SK-N-SH (cell line): ENCODE measurements around the gene FBXW9. TPM values are rescaled to one million over a fixed set of nuclear protein-coding genes. Genes with fewer than 3 reads are reported as not detected.

Experiments
- CTCF ChIA-PET: fragments of 300-600, 350-600 bp; formaldehyde crosslinking; extraction: SDS; loops from one replicate; lab custom pipeline; 2021; lab: Yijun Ruan, JAX
- POLR2A ChIA-PET: fragments of 350-600 bp; sonication (Branson Sonifier 250); formaldehyde crosslinking; extraction: SDS; loops from one replicate; lab custom pipeline; 2020; ENCODE audit warnings: antibody characterized with exemption, inconsistent platforms; lab: Yijun Ruan, JAX
- DNase-seq: peaks from one replicate; pipeline ENCODE4 v3.0.0; 2012
- H2AFZ ChIP-seq: fragments of 200-600 bp; sonication (generic); 2 replicates; pipeline ENCODE4 v1.8.1; 2016; ENCODE audit warnings: antibody characterized with exemption, mild to moderate bottlenecking, low read depth
- H3F3A ChIP-seq: fragments of 200-600 bp; sonication (generic); replicated peaks from 2 replicates; pipeline ENCODE3; 2016; ENCODE audit warnings: antibody characterized with exemption, mild to moderate bottlenecking; ENCODE audit not compliant: insufficient read depth
- H3K27ac ChIP-seq, 2 experiments: fragments of 200-500 bp in 1 of 2; fragments of 200-600 bp in 1 of 2; sonication (Bioruptor generic) in 1 of 2; sonication (generic), shearing (Covaris generic) in 1 of 2; 2 replicates each; pipeline versions ENCODE4 v1.5.1 to v1.6.1; 2014 to 2016; ENCODE audit warnings: low read depth in 2 of 2, inconsistent platforms in 1 of 2, low read length in 1 of 2, mild to moderate bottlenecking in 1 of 2, mixed read lengths in 1 of 2
- H3K27me3 ChIP-seq: fragments of 200-600 bp; sonication (generic), shearing (Covaris generic); 2 replicates; pipeline ENCODE4 v1.6.1; 2016; ENCODE audit warnings: mixed run types; ENCODE audit not compliant: insufficient read depth
- H3K36me3 ChIP-seq, 2 experiments: fragments of 200-500 bp in 1 of 2; fragments of 200-600 bp in 1 of 2; sonication (Bioruptor generic) in 1 of 2; sonication (generic) in 1 of 2; replicated peaks in 1 of 2; 2 replicates each; pipeline versions ENCODE3 to v1.5.1; 2014 to 2016; ENCODE audit warnings: low read length in 1 of 2, mild to moderate bottlenecking in 1 of 2; ENCODE audit not compliant: insufficient read depth in 2 of 2, control insufficient read depth in 1 of 2
- H3K4me1 ChIP-seq, 2 experiments: fragments of 200-500 bp in 1 of 2; fragments of 200-600 bp in 1 of 2; sonication (Bioruptor generic) in 1 of 2; sonication (generic), shearing (Covaris generic) in 1 of 2; 2 replicates each; pipeline versions ENCODE4 v1.5.1 to v1.6.1; 2014 to 2016; ENCODE audit warnings: low read depth in 1 of 2, low read length in 1 of 2, mixed run types in 1 of 2; ENCODE audit not compliant: insufficient read depth in 2 of 2, control insufficient read depth in 1 of 2
- H3K4me2 ChIP-seq: fragments of 200-600 bp; sonication (generic), shearing (Covaris generic); 2 replicates; pipeline ENCODE4 v1.6.1; 2017; ENCODE audit warnings: mixed run types
- H3K4me3 ChIP-seq, 2 experiments: fragments of 200-500 bp in 1 of 2; fragments of 200-600 bp in 1 of 2; sonication (Bioruptor generic) in 1 of 2; sonication (generic), shearing (Covaris generic) in 1 of 2; 2 replicates each; pipeline versions ENCODE4 v1.5.1 to v1.8.1; 2014 to 2016; ENCODE audit warnings: low read depth in 2 of 2, inconsistent platforms in 1 of 2, low read length in 1 of 2, mild to moderate bottlenecking in 1 of 2, mixed read lengths in 1 of 2, moderate library complexity in 1 of 2
- H3K79me2 ChIP-seq: fragments of 200-600 bp; sonication (generic); 2 replicates; pipeline ENCODE4 v1.8.1; 2017; ENCODE audit warnings: mild to moderate bottlenecking; ENCODE audit not compliant: insufficient read depth
- H3K9ac ChIP-seq: fragments of 200-600 bp; sonication (generic); 2 replicates; pipeline ENCODE4 v1.6.1; 2017; ENCODE audit warnings: mixed run types
- H3K9me2 ChIP-seq: fragments of 200-600 bp; sonication (generic); 2 replicates; pipeline ENCODE4 v1.6.1; 2017; ENCODE audit warnings: mixed run types
- H3K9me3 ChIP-seq: fragments of 200-600 bp; sonication (generic); 2 replicates; pipeline ENCODE4 v1.6.1; 2017; ENCODE audit warnings: mixed run types, mild to moderate bottlenecking, moderate library complexity
- H4K20me1 ChIP-seq: fragments of 200-600 bp; sonication (generic); 2 replicates; pipeline ENCODE4 v1.6.1; 2017; ENCODE audit warnings: mild to moderate bottlenecking, mixed run types; ENCODE audit not compliant: insufficient read depth
- CHD2 ChIP-seq: fragments of 150-350 bp; IDR thresholded peaks from 2 replicates; pipeline ENCODE4 v1.6.1; 2018; ENCODE audit warnings: low read length; ENCODE audit not compliant: partially characterized antibody
- EP300 ChIP-seq, 2 experiments: IDR thresholded peaks; 2 replicates each; pipeline versions ENCODE4 v1.4.0 to v1.6.1; 2012; ENCODE audit warnings: borderline replicate concordance in 1 of 2, low read depth in 1 of 2, low read length in 1 of 2
- EZH2phosphoT487 ChIP-seq: fragments of 200-600 bp; sonication (generic); IDR thresholded peaks from 2 replicates; pipeline ENCODE4 v1.6.1; 2017; ENCODE audit warnings: low read depth, mixed run types, mild to moderate bottlenecking, antibody characterized with exemption, moderate library complexity, borderline replicate concordance
- FOXJ3 ChIP-seq: sonication (generic); formaldehyde crosslinking; IDR thresholded peaks from 2 replicates; pipeline ENCODE4 v1.5.1; 2020; ENCODE audit warnings: mild to moderate bottlenecking, missing genetic modification reagents
- GATA2 ChIP-seq: sonication (generic); formaldehyde crosslinking; IDR thresholded peaks from 2 replicates; pipeline ENCODE4 v1.5.0; 2020; ENCODE audit warnings: mild to moderate bottlenecking, missing genetic modification reagents
- MEF2A ChIP-seq: IDR thresholded peaks from 2 replicates; pipeline ENCODE4 v1.4.0; 2012; ENCODE audit warnings: low read depth, borderline replicate concordance
- MXI1 ChIP-seq: IDR thresholded peaks from 2 replicates; pipeline ENCODE4 v1.6.1; 2012; ENCODE audit warnings: mild to moderate bottlenecking, low read depth, low read length, improper control_type of control experiment
- POLR2AphosphoS5 ChIP-seq: IDR thresholded peaks from 2 replicates; pipeline ENCODE4 v1.6.1; 2012; ENCODE audit warnings: low read depth, low read length
- RAD21 ChIP-seq: IDR thresholded peaks from 2 replicates; pipeline ENCODE4 v1.6.1; 2012; ENCODE audit warnings: mild to moderate bottlenecking, low read length
- RXRA ChIP-seq: IDR thresholded peaks from 2 replicates; pipeline ENCODE4 v1.4.0; 2012; ENCODE audit warnings: low read depth, mild to moderate bottlenecking, borderline replicate concordance
- SMC3 ChIP-seq: IDR thresholded peaks from 2 replicates; pipeline ENCODE4 v1.6.1; 2012; ENCODE audit warnings: low read depth, low read length, improper control_type of control experiment
- TEAD4 ChIP-seq: IDR thresholded peaks from 2 replicates; pipeline ENCODE4 v1.4.0; 2012; ENCODE audit warnings: mild to moderate bottlenecking, borderline replicate concordance; ENCODE audit not compliant: insufficient read depth
- YY1 ChIP-seq: IDR thresholded peaks from 2 replicates; pipeline ENCODE4 v1.4.0; 2012; ENCODE audit warnings: low read depth, mild to moderate bottlenecking
- WGBS: methylation state at CpG from one replicate; pipeline ENCODE4 v1.1.6; 2017; ENCODE audit warnings: low lambda C conversion rate; 5-methylcytosine and 5-hydroxymethylcytosine counted together
- polyA plus RNA-seq, 3 experiments: library from polyadenylated mRNA; depleted of rRNA; stranded (reverse); fragments of >200 nt; gene quantifications; 2 replicates each; pipeline ENCODE4 v1.2.3, GENCODE V29; 2012
- TF ChIP-seq, protein P1 (sequence below): IDR thresholded peaks from 2 replicates; pipeline ENCODE4 v1.4.0; 2012; ENCODE audit warnings: low read depth, borderline replicate concordance
- TF ChIP-seq, protein P2 (sequence below): IDR thresholded peaks from 2 replicates; pipeline ENCODE4 v1.6.1; 2012; ENCODE audit warnings: mild to moderate bottlenecking, low read depth, low read length, moderate library complexity
- TF ChIP-seq, protein P3 (sequence below): IDR thresholded peaks from 2 replicates; pipeline ENCODE4 v1.4.0; 2012; ENCODE audit warnings: low read depth
- TF ChIP-seq, protein P4 (sequence below): fragments of 150-350 bp; IDR thresholded peaks from 2 replicates; pipeline ENCODE4 v1.6.1; 2016; ENCODE audit warnings: mild to moderate bottlenecking, low read depth, low read length
- TF ChIP-seq, protein P5 (sequence below): fragments of 200-600 bp; sonication (generic); IDR thresholded peaks from 2 replicates; pipeline ENCODE4 v1.6.1; 2017; ENCODE audit warnings: antibody characterized with exemption, mild to moderate bottlenecking, moderate library complexity

The FBXW9 gene
- polyA plus RNA-seq, 1 of the 3 experiments (the other 2 are of a cell fraction) = 26.6 TPM

DNA sequence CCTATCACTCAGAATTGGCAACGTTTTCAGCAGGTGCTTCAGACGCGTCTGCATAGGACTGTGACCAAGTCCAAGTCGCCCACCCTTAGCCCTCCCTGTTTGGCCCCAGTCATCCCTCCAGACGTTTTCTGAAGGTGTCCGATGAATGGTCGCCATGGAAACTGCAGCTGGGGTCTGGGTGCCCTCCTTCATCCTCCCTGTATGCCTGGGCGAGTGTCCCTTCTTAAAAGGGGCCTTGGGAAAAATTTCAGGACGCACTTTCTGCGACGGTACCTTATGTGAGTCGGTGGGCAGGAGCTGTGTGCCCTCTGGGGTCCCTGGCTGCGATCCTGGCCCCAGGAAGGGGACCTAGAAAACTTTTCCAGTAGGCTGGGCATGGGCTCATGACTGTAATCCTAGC lies 55.0 kb downstream of the FBXW9 start:
- peaks cover 0 to 5% of the 10 kb centered on the region in 2 experiments; a peak in 1 of 4 replicates for H3K4me1 ChIP-seq
- CTCF ChIA-PET = interaction anchor here (1.9 kb wide), 1 partner anchor 31 kb away, joined by 8 read pairs; no protein-coding TSS in a partner anchor

DNA sequence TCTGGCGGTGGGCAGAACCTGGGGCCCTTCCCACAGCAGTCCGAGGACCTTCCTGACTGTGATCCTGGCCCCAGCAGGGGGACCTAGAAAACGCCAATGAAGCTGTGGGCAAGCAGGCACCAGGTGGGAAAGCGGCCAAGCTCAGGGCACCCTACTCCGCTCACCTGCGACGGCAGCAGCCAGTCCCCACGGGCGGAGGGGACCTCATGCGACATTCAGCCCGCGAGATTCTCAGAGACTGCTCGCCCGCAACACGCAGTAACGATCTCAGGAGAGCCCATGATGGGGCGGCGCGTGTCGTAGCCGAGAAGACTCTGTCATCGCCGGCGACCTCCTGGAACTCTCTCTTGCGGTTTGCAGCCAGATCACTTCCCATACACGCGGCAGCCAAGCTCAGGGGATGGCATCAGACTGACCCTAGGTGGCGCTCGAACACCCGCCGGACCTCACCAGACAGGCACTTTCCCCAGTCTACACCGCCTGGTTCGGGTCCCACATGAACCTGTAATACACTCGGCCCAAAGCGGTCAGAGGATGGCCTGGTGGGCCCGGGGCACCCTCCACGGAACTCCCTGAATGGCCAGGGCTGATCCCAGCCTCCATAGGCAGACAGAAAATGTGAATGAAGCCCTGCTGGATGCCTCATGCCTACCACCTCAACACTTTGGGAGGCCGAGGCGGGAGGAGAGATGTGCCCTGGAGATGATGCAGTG lies 56.4 kb downstream of the FBXW9 start:
- Histone ChIP-seq H3K9me3 (no peaks in the 10 kb centered on the region), H3K27me3 (no peaks in the 10 kb centered on the region), H3K27ac (no peak overlapping the region), H3K79me2 (no peaks in the 10 kb centered on the region), H3K4me3 (peak overlapping the region in 1 of 2 experiments; percentile 46; a peak in 2 of 4 replicates), H3K4me1 (peaks cover 0 to 5% of the 10 kb centered on the region in 2 experiments; a peak in 1 of 4 replicates), H2AFZ (peak overlapping the region; percentile 89; the same call in 1 of the 2 replicates), H3K4me2 (peak overlapping the region; percentile 10; the same call in 1 of the 2 replicates), H3K9me2 (no peaks in the 10 kb centered on the region), H3K36me3 (no peaks in the 10 kb centered on the region), H3K9ac (no peak overlapping the region), H3F3A (no peaks in the 10 kb centered on the region), H4K20me1 (no peaks in the 10 kb centered on the region)
- WGBS = 26% methylated on average over 23 of the region's 39 CpGs
- peak; percentile 92 for DNase-seq
- POLR2A ChIA-PET = interaction anchor here (0.6 to 0.9 kb wide), 2 partner anchors 152 to 242 kb away, joined by 3 read pairs; no protein-coding TSS in a partner anchor
- CTCF ChIA-PET = interaction anchor here (0.6 to 2.5 kb wide), 29 partner anchors 9 to 153 kb away, joined by 3 to 15 read pairs (median 4); partner anchors contain the start of genes MAN2B1, WDR83, ZNF490 and ZNF791
- TF ChIP-seq TEAD4 = no peak
- TF ChIP-seq MEF2A = no peak
- no peak for TF ChIP-seq FOXJ3 (CRISPR knock-in tag)
- TF ChIP-seq, protein P1, sequence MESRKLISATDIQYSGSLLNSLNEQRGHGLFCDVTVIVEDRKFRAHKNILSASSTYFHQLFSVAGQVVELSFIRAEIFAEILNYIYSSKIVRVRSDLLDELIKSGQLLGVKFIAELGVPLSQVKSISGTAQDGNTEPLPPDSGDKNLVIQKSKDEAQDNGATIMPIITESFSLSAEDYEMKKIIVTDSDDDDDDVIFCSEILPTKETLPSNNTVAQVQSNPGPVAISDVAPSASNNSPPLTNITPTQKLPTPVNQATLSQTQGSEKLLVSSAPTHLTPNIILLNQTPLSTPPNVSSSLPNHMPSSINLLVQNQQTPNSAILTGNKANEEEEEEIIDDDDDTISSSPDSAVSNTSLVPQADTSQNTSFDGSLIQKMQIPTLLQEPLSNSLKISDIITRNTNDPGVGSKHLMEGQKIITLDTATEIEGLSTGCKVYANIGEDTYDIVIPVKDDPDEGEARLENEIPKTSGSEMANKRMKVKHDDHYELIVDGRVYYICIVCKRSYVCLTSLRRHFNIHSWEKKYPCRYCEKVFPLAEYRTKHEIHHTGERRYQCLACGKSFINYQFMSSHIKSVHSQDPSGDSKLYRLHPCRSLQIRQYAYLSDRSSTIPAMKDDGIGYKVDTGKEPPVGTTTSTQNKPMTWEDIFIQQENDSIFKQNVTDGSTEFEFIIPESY = no peak
- TF ChIP-seq EZH2phosphoT487 = no peak
- TF ChIP-seq RAD21 = peak; percentile 51
- peak; percentile 28; the same call in 1 of the 2 replicates for TF ChIP-seq MXI1
- TF ChIP-seq, protein P2, sequence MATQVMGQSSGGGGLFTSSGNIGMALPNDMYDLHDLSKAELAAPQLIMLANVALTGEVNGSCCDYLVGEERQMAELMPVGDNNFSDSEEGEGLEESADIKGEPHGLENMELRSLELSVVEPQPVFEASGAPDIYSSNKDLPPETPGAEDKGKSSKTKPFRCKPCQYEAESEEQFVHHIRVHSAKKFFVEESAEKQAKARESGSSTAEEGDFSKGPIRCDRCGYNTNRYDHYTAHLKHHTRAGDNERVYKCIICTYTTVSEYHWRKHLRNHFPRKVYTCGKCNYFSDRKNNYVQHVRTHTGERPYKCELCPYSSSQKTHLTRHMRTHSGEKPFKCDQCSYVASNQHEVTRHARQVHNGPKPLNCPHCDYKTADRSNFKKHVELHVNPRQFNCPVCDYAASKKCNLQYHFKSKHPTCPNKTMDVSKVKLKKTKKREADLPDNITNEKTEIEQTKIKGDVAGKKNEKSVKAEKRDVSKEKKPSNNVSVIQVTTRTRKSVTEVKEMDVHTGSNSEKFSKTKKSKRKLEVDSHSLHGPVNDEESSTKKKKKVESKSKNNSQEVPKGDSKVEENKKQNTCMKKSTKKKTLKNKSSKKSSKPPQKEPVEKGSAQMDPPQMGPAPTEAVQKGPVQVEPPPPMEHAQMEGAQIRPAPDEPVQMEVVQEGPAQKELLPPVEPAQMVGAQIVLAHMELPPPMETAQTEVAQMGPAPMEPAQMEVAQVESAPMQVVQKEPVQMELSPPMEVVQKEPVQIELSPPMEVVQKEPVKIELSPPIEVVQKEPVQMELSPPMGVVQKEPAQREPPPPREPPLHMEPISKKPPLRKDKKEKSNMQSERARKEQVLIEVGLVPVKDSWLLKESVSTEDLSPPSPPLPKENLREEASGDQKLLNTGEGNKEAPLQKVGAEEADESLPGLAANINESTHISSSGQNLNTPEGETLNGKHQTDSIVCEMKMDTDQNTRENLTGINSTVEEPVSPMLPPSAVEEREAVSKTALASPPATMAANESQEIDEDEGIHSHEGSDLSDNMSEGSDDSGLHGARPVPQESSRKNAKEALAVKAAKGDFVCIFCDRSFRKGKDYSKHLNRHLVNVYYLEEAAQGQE = no peak
- TF ChIP-seq, protein P3, sequence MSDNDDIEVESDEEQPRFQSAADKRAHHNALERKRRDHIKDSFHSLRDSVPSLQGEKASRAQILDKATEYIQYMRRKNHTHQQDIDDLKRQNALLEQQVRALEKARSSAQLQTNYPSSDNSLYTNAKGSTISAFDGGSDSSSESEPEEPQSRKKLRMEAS = peak; percentile 65; the same call in 1 of the 2 replicates
- TF ChIP-seq POLR2AphosphoS5 = no peak
- peak; percentile 22; the same call in 1 of the 2 replicates for TF ChIP-seq SMC3
- no peak for TF ChIP-seq GATA2 (CRISPR knock-in tag)
- TF ChIP-seq, protein P4, sequence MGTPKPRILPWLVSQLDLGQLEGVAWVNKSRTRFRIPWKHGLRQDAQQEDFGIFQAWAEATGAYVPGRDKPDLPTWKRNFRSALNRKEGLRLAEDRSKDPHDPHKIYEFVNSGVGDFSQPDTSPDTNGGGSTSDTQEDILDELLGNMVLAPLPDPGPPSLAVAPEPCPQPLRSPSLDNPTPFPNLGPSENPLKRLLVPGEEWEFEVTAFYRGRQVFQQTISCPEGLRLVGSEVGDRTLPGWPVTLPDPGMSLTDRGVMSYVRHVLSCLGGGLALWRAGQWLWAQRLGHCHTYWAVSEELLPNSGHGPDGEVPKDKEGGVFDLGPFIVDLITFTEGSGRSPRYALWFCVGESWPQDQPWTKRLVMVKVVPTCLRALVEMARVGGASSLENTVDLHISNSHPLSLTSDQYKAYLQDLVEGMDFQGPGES = no peak
- TF ChIP-seq, protein P5, sequence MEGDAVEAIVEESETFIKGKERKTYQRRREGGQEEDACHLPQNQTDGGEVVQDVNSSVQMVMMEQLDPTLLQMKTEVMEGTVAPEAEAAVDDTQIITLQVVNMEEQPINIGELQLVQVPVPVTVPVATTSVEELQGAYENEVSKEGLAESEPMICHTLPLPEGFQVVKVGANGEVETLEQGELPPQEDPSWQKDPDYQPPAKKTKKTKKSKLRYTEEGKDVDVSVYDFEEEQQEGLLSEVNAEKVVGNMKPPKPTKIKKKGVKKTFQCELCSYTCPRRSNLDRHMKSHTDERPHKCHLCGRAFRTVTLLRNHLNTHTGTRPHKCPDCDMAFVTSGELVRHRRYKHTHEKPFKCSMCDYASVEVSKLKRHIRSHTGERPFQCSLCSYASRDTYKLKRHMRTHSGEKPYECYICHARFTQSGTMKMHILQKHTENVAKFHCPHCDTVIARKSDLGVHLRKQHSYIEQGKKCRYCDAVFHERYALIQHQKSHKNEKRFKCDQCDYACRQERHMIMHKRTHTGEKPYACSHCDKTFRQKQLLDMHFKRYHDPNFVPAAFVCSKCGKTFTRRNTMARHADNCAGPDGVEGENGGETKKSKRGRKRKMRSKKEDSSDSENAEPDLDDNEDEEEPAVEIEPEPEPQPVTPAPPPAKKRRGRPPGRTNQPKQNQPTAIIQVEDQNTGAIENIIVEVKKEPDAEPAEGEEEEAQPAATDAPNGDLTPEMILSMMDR = peak; percentile 71

More for the DNA sequence above, 55.0 kb downstream of the FBXW9 start:
- Histone ChIP-seq H3K27ac (no peak overlapping the region), H3K4me2 (no peak overlapping the region), H3K79me2 (no peaks in the 10 kb centered on the region), H3K27me3 (no peaks in the 10 kb centered on the region), H2AFZ (no peak overlapping the region), H3K9ac (no peak overlapping the region), H3K4me3 (no peak overlapping the region), H3K9me2 (no peaks in the 10 kb centered on the region), H3K36me3 (no peaks in the 10 kb centered on the region), H3K9me3 (no peaks in the 10 kb centered on the region), H4K20me1 (no peaks in the 10 kb centered on the region), H3F3A (no peaks in the 10 kb centered on the region)
- WGBS = 53% methylated on average over 13 of the region's 13 CpGs
- POLR2A ChIA-PET = no interaction called here
- no peak for TF ChIP-seq RXRA
- no peak for TF ChIP-seq YY1
- TF ChIP-seq CHD2 = no peak
- TF ChIP-seq EP300 (IDR thresholded peaks at IDR 0.05; ENCODE audit: borderline replicate concordance in 1 of 2, low read depth in 1 of 2, low read length in 1 of 2) = no peak
- DNase-seq = no peak
